Measurements from ENCODE around the gene MPDZ.
"Not testable (repeated sequence)": the region's sequence is repeated elsewhere in the genome, so short reads cannot be mapped to it uniquely, and the experiment has no call there.

MPDZ gene

GRCh38 chr9:13264788-13265187 is 14.7 kb downstream of the MPDZ start:
- no peak for DNase-seq (ENCODE audit: low read depth, low spot score)

DNA sequence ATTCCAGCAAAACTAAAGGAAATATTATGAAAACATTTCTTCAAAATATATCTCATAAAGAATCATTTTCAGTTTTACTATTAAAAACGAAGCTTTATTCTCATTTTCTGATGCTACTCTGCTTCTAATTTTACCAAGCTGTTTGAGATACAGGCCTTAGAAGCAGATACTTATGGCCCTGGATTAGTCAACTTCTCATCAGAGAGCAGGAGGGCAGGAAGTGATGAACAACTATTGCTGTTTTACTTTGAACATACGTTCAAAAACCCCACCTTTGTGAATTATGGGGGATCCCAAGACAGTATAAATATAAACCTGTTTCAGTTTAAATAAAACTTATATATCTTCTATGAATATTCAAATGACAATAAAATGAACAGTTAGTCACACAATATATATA is 16.0 kb downstream of the MPDZ start:
- DNase-seq (ENCODE audit: low read depth, low spot score): no peak

- no peak for DNase-seq (ENCODE audit: low read depth, low spot score)
These were observed 26.6 kb downstream of the MPDZ start for GRCh38 chr9:13252852-13253251.

DNA sequence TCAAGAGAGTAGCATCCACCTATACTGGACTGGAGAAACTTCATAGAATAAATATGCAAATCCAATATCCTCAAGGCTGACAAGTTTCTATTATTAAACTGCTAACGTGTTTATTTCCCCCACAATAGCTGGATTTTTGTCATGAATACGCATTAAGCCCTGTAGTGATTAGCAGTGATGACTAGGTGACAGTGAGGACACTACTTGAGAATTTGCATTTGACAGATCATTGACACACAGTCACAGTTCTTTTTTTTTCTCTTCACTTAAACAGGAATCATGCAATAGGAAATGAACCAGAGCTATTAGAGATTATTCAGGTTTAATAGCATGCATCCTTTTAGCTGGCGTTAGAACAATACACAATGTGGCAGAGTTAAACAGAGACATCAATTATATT is 35.3 kb downstream of the MPDZ start:
- DNase-seq (ENCODE audit: low read depth, low spot score): no peak

DNA sequence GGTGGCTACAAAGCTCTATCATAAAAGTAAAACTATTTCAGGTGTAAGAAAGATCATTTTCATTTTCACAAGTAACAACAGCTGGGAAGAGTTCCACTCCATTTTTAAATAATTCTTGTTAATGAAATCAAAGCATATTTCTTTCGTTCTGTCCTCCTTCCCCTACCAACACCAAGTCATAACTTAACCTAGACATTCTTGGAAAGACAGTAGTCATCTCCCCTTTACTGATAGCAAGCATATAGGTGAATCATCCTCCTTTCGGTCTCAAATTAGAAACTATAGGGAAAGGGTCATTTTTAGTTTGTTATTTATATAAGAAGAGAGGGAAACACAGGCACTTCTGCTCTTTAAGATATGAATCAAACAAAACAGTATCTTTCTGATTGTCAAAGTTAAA is 38.2 kb downstream of the MPDZ start:
- DNase-seq (ENCODE audit: low read depth, low spot score): no peak

DNA sequence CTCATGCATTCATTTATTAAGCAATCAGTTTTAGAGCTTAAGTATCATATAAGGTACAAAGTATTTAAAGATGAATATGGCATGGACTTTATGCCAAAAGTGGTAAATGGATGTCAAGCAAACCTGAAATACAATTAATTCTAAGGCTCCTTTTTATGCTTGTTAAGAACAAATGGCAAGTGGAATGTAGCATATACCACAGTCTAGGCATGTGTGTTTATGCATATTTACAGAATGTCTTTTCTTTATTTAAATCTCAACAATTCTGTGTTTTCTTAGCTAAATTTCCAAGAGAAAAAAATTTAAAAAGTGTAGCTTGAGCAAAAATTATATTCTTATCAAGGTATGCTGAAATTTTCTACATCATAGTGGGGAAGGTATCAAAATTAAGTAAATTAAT is 39.8 kb downstream of the MPDZ start:
- DNase-seq (ENCODE audit: low read depth, low spot score): no peak

DNA sequence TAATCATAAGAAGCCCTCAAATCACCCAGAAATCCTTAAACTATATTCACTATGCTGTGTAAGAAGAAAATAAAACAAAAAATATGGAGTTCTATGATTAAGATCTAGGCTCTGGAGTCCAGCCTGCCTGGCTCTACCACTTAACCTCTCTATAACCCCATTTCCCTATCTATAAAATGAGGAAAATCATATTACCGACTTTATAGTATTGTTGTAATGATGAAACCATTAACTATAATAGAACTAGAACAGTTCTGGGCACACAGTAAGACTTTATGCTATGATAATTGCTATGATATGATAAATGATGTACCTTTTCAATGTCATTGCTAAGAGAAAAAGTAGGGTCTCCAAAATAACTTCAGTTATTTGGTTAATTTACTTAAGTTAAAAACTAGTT is 40.3 kb downstream of the MPDZ start:
- no peak for DNase-seq (ENCODE audit: low read depth, low spot score)

DNA sequence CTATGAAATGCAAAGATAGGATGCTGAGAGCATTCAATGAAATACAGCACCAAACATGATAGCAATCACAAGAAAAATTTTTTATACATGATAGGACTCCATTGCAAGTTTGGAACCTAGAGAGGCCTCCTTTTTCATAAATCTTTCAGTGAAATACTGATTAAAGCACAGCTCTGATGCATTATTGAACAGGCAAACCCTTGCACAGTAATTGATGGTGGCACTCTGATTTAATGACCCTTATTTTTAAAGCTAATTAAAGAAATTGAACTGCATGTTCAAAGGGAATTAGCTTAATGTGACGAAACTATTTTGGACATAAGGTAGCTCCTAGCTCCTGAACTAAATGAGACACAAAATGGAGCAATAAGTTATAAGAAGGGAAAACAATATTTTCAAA is 44.6 kb downstream of the MPDZ start:
- DNase-seq (ENCODE audit: low read depth, low spot score): no peak

- no peak for DNase-seq (ENCODE audit: low read depth, low spot score)
These were observed 51.1 kb downstream of the MPDZ start for GRCh38 chr9:13228431-13228830.

- no peak for DNase-seq (ENCODE audit: low read depth, low spot score)
These were observed 55.1 kb downstream of the MPDZ start for GRCh38 chr9:13224366-13224765.

- DNase-seq (ENCODE audit: low read depth, low spot score): not testable (repeated sequence)
These were observed 56.8 kb downstream of the MPDZ start for GRCh38 chr9:13222733-13223132.

- DNase-seq (ENCODE audit: low read depth, low spot score): no peak
These were observed 57.8 kb downstream of the MPDZ start for GRCh38 chr9:13221741-13222140.

DNA sequence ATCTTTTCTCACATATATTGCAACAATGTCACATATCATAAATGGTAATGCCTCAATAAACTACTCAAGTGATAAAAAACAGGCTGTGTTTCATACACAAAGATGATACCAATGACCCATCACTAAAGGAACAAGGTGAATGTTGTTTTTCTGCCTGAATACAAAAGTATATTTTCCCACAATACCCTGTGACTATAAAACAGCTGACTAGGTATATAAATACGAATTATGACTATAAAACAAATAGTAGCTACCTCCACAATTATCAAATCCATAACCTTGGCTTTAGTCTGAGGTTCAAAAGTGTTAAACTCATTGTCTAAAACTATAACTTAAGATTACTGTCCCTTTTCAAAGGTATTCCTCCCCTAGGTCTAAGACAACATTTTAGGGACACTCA is 58.7 kb downstream of the MPDZ start:
- no peak for DNase-seq (ENCODE audit: low read depth, low spot score)

- DNase-seq (ENCODE audit: low read depth, low spot score): no peak
These were observed 63.5 kb downstream of the MPDZ start for GRCh38 chr9:13215791-13216554.

DNA sequence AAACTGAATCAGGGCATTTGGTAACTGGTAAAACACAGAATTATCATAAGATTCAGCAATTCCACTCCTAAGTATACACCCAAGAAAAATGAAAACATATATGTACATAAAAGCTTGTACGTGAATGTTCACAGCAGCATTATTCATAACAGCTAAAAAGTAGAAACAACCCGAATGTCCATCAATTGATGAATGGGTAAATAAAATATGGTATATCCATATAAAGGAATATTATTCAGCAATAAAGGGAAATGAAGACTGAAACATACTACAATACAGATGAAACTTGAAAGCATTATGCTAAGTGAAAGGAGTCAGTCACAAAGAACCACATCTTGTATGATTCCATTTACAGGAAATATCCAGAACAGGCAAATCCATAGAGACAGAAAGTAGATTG is 65.5 kb downstream of the MPDZ start:
- DNase-seq (ENCODE audit: low read depth, low spot score): no peak

DNA sequence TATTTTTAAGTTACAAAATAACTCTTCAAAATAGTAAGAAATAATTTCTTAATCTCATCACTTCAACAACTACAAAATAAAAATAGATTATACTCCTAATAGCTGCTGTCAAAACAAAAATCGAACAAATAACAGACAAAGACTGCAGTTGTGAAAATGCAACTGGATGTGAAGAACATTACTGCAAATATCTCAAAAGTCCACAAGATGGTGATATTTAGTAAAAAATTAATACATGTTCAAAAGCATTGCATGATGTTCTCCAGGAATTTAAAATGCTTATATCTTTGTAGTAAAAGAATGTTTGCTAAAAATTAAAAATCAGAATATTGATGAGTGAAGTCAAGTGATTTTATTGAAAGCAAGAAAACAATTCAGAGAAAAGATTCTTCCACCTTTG is 66.2 kb downstream of the MPDZ start:
- no peak for DNase-seq (ENCODE audit: low read depth, low spot score)

GRCh38 chr9:13210306-13210705 is 69.2 kb downstream of the MPDZ start:
- no peak for DNase-seq (ENCODE audit: low read depth, low spot score)

DNA sequence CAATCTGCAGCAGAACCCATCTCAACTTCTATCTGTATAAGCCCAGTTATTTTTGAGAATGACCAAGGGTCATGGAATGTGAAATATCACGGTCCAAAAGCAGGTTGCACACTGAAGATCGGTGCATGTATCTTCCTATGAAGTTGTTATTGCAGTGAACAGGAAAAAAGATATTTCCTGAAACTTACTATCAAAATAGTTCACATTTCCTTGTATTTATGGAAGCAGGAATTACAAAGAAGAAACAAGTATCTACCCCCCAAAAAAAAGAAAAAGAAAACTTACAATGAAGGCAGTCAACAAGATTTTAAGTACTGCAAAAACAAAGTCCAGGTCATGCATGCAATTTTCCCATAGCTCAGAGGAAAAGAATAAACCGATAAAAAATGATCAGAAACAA is 70.0 kb downstream of the MPDZ start:
- no peak for DNase-seq (ENCODE audit: low read depth, low spot score)

- DNase-seq (ENCODE audit: low read depth, low spot score): no peak
These were observed 73.7 kb downstream of the MPDZ start for GRCh38 chr9:13205824-13206223.

DNA sequence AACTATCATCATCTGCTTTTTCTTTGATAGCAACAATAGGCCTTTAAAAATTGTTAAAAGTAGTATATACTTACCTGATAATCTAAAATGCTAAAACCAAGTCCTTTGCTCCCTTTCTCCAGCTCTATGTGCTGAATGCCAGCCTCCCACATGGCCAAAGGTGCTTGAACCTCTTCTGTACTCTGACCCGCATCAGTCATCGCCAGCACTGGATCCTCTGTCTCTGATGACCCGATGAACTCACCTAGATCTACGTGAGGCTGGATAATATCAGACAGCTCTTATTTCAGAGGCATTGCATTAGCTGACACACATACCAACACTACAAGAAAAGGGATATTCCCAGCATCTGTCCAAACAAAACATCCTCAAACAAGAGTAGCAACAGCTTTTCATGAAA is 89.5 kb downstream of the MPDZ start:
- DNase-seq (ENCODE audit: low read depth, low spot score): no peak

DNA sequence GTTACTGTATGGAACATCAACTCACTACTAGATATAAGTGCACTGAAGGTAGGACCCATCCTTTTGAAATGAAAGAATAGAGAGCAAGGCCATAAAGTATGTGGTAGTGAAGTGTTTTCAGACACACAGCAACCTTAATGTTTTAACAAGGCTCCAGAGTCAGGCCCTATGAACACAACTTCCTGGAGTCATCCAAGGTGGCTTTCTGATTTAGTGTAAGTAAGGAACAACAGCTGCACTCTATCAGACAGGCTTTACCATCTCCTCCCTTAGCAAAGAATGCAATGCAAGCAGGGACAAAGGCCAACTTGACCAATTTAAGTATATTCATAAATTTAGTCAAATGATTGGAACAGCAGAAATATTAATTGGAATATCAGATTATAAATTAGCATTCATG is 90.1 kb downstream of the MPDZ start:
- DNase-seq (ENCODE audit: low read depth, low spot score): no peak

GRCh38 chr9:13186774-13187173 is 92.7 kb downstream of the MPDZ start:
- no peak for DNase-seq (ENCODE audit: low read depth, low spot score)

DNA sequence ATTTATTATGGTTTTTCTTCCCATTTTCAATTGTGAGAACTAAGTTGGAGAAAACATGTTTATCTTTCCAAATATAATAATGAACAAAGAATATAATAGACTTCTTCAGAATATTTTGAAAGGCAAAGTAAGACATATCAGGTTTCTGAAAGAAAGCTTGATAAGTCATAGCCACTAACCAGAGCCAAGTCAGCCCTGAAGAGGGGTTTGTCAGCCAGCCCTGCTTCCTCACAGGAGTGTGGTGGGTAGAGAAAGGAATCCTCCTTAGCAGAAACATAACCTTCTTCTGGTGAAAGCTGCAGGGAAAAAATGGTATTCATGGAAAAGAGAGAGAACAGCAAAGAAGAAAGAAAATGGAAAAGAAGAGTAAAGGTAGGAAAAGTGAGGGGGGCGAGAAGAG is 93.4 kb downstream of the MPDZ start:
- no peak for DNase-seq (ENCODE audit: low read depth, low spot score)

DNA sequence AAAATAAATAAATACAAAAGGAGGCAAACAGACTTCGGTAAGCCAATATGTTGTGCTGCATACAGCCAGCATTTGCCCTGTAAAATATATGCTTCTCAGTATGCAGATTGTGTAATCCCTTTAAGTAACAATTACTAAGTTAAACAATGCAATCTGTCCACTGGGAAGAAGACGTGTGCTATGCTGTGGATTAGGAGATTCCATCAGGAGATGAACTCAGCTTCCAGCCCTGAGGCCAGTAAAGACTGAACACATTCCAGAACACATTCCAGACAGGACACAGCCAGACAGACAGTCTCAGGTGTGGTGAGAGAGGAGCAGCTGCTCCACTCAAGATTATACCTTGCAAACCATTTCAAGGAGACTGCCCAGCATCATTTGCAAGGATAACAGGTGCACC is 97.8 kb downstream of the MPDZ start:
- DNase-seq (ENCODE audit: low read depth, low spot score): no peak

All from activated CD4-positive, CD25-positive, alpha-beta regulatory T cell treated with anti-CD3 and anti-CD28 coated beads, Interleukin-2, amount 50 U/mL, for 16 hours (primary cell).